Lower leg skin (tissue), 3 donors: ENCODE measurements around the gene RAB3GAP1.

ENCODE experiments used
- CTCF ChIP-seq, 3 donors: fragments of 450-650 bp; IDR thresholded peaks; one replicate each; pipeline ENCODE4 v1.5.1; 2016; ENCODE audit warnings: antibody characterized with exemption in 3 of 3, mild to moderate bottlenecking in 3 of 3, moderate library complexity in 2 of 3
- POLR2A ChIP-seq, 2 donors: fragments of 450-650 bp; IDR thresholded peaks; one replicate each; pipeline ENCODE4 v1.6.1; 2016 to 2017; ENCODE audit warnings: antibody characterized with exemption in 2 of 2, mild to moderate bottlenecking in 1 of 2, moderate library complexity in 1 of 2

GRCh38 chr2:135140606-135141005, 88.5 kb downstream of the RAB3GAP1 start:
- TF ChIP-seq CTCF (IDR thresholded peaks at IDR 0.05) (no peak), POLR2A (IDR thresholded peaks at IDR 0.05) (no peak)
